PC-3 (cell line): ENCODE results near the gene SNTB2. TPM values are rescaled to one million over a fixed set of nuclear protein-coding genes. Genes with fewer than 3 reads are reported as not detected.

Experiments used
- ATAC-seq: fragments of 200-7000 bp; cut with Tn5 transposase; 2 replicates; pipeline ENCODE4 v1.9.1; 2020; ENCODE audit warnings: mild to moderate bottlenecking, moderate library complexity
- BruUV-seq: library from RNA; stranded (reverse); fragments of 400-500 nt; replicated peaks from 2 replicates; lab custom pipeline; 2021; lab: Mats Ljungman, UMichigan
- CTCF ChIA-PET: fragments of 300-600 bp; sonication (Branson Sonifier 250); formaldehyde crosslinking; loops from one replicate; lab custom pipeline; 2022; ENCODE audit warnings: antibody characterized with exemption; lab: Charles Lee
- POLR2A ChIA-PET: fragments of 300-600 bp; sonication (Branson Sonifier 250); formaldehyde crosslinking; loops from one replicate; lab custom pipeline; 2022; ENCODE audit warnings: antibody characterized with exemption; ENCODE audit not compliant: unreplicated experiment; lab: Charles Lee
- DNase-seq: peaks from one replicate; pipeline ENCODE4 v3.0.0-alpha.2; 2015
- H2AFZ ChIP-seq: fragments of 300-600 bp; sonication (generic); 2 replicates; pipeline ENCODE4 v1.6.0; 2016; ENCODE audit warnings: antibody characterized with exemption, low read length
- H3F3A ChIP-seq: fragments of 300-600 bp; sonication (generic); one replicate; pipeline ENCODE4 v1.6.0; 2017; ENCODE audit warnings: antibody characterized with exemption, low read length, control low read depth, mild to moderate bottlenecking; ENCODE audit not compliant: unreplicated experiment
- H3K27ac ChIP-seq: fragments of 300-600 bp; sonication (generic); 2 replicates; pipeline ENCODE4 v1.5.1; 2016; ENCODE audit warnings: mild to moderate bottlenecking, low read length
- H3K27me3 ChIP-seq: fragments of 300-600 bp; sonication (generic); 2 replicates; pipeline ENCODE4 v1.6.1; 2016; ENCODE audit warnings: low read length, mixed read lengths
- H3K36me3 ChIP-seq: fragments of 300-600 bp; sonication (generic); 2 replicates; pipeline ENCODE4 v1.6.1; 2016; ENCODE audit warnings: low read depth, mixed run types, low read length, mixed read lengths
- H3K4me1 ChIP-seq: fragments of 300-600 bp; sonication (generic); 2 replicates; pipeline ENCODE4 v1.5.1; 2016; ENCODE audit warnings: low read length; ENCODE audit not compliant: insufficient read depth
- H3K4me2 ChIP-seq: fragments of 300-600 bp; sonication (generic); 2 replicates; pipeline ENCODE4 v1.6.0; 2016; ENCODE audit warnings: low read length
- H3K4me3 ChIP-seq: fragments of 300-600 bp; sonication (generic); 2 replicates; pipeline ENCODE4 v1.5.1; 2016; ENCODE audit warnings: mild to moderate bottlenecking, low read length, mixed read lengths
- H3K79me2 ChIP-seq: fragments of 300-600 bp; sonication (generic); 2 replicates; pipeline ENCODE4 v1.6.1; 2017; ENCODE audit warnings: low read length, mixed read lengths
- H3K9ac ChIP-seq: fragments of 300-600 bp; sonication (generic); 2 replicates; pipeline ENCODE4 v1.6.0; 2016; ENCODE audit warnings: mild to moderate bottlenecking, low read length
- H3K9me2 ChIP-seq: fragments of 300-600 bp; sonication (generic); replicated peaks from 2 replicates; pipeline ENCODE4 v1.6.1; 2016; ENCODE audit warnings: mixed run types, low read length, mixed read lengths
- H3K9me3 ChIP-seq: fragments of 300-600 bp; sonication (generic); 2 replicates; pipeline ENCODE4 v1.6.1; 2016; ENCODE audit warnings: low read length, mixed read lengths
- H4K20me1 ChIP-seq: fragments of 300-600 bp; sonication (generic); 2 replicates; pipeline ENCODE4 v1.6.1; 2016; ENCODE audit warnings: low read length, mixed read lengths
- CTCF ChIP-seq: fragments of 300-600 bp; sonication (generic); conservative IDR thresholded peaks from 2 replicates; pipeline ENCODE4 v1.5.1; 2017; ENCODE audit warnings: antibody characterized with exemption, low read depth, mild to moderate bottlenecking, low read length
- EZH2 ChIP-seq: fragments of 300-600 bp; sonication (generic); IDR thresholded peaks from one replicate; pipeline ENCODE4 v1.6.1; 2017; ENCODE audit warnings: antibody characterized with exemption, mild to moderate bottlenecking, low read length; ENCODE audit not compliant: unreplicated experiment
- EZH2phosphoT487 ChIP-seq: fragments of 300-600 bp; sonication (generic); IDR thresholded peaks from 2 replicates; pipeline ENCODE4 v1.6.1; 2018; ENCODE audit warnings: mild to moderate bottlenecking, antibody characterized with exemption, low read length, borderline replicate concordance
- intact Hi-C: fragments of 100-400 bp; cut with micrococcal nuclease; formaldehyde crosslinking; loops from 2 replicates; pipeline ENCODE4 v1.9.0; 2023
- total RNA-seq: library from RNA; depleted of rRNA; stranded (reverse); fragments of >200 nt; gene quantifications from 2 replicates; pipeline ENCODE4 v1.2.3, GENCODE V29; 2014

Gene SNTB2
- total RNA-seq, 1 experiment from 2014 or later: 40.4 TPM

DNA sequence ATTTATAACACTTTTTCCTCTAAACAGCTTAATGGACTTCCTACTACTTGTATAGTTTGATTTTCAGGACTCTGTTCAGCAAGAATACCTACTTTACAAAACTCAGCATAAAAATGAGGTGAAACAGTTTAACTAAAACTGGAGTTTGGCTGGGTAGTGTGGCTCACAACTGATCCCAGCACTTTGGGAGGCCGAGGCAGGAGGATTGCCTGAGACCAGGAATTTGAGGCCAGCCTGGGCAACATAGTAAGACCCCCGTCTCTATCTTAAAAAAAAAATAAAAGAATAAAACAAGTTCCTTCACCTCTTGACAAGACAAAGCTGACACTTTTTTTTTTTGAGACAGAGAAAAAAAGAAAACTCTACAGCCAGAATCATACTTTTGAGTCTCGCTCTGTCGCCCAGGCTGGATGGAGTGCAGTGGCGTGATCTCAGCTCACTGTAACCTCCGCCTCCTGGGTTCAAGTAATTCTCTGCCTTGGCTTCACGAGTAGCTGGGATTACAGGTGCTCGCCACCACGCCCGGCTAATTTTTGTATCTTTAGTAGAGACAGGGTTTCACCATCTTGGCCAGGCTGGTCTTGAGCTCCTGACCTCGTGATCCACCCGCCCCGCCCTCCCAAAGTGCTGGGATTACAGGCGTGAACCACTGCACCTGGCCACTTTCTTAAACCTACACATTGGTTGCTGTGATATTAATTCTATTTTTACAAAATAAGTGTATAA is 140.8 kb downstream of the SNTB2 start:
- Histone ChIP-seq H3K27ac (no peak overlapping the region), H3K4me1 (peaks cover 21% of the 10 kb centered on the region), H3K79me2 (peaks cover 64% of the 10 kb centered on the region), H3K36me3 (peaks cover 17% of the 10 kb centered on the region), H4K20me1 (peaks cover 10% of the 10 kb centered on the region), H3K4me2 (peak overlapping the region; percentile 96), H3F3A (no peaks in the 10 kb centered on the region), H3K9ac (no peak overlapping the region), H3K4me3 (peak overlapping the region; percentile 80), H3K9me2 (no peaks in the 10 kb centered on the region), H2AFZ (no peak overlapping the region), H3K9me3 (no peaks in the 10 kb centered on the region), H3K27me3 (no peaks in the 10 kb centered on the region)
- no TSS peak for BruUV-seq
- intact Hi-C loops: no loop called here
- CTCF ChIA-PET: no interaction called here
- POLR2A ChIA-PET: no interaction called here
- TF ChIP-seq EZH2: no peak
- TF ChIP-seq EZH2phosphoT487: no peak
- no peak for TF ChIP-seq CTCF
- ATAC-seq (no peak), DNase-seq (no peak)

GRCh38 chr16:69328854-69329316 is 141.9 kb downstream of the SNTB2 start:
- Histone ChIP-seq H3K79me2 (peaks cover 60% of the 10 kb centered on the region), H3K27me3 (no peaks in the 10 kb centered on the region), H3K9me3 (no peaks in the 10 kb centered on the region), H2AFZ (no peak overlapping the region), H3K4me3 (peak overlapping the region; percentile 80), H3K9ac (peak overlapping the region; percentile 86), H4K20me1 (peaks cover 10% of the 10 kb centered on the region), H3K4me1 (peaks cover 21% of the 10 kb centered on the region), H3F3A (no peaks in the 10 kb centered on the region), H3K27ac (0 out of 2 replicates have a peak overlapping the region, but pooled peaks have one; percentile 3), H3K36me3 (peaks cover 15% of the 10 kb centered on the region), H3K9me2 (no peaks in the 10 kb centered on the region), H3K4me2 (peak overlapping the region; percentile 96)
- peak; percentile 18 for ATAC-seq
- BruUV-seq: no TSS peak
- no peak for TF ChIP-seq EZH2
- TF ChIP-seq EZH2phosphoT487: no peak
- TF ChIP-seq CTCF: no peak
- ChIA-PET CTCF (interaction anchor here (0.6 kb wide), 1 partner anchor 17 kb away, joined by 3 read pairs; no protein-coding TSS in a partner anchor), POLR2A (interaction anchor here (0.6 kb wide), 1 partner anchor 666 kb away, joined by 5 read pairs; no protein-coding TSS in a partner anchor)
- peak; percentile 73 for DNase-seq
- intact Hi-C loops: no loop called here
